Neural progenitor cell (in vitro differentiated cells): ENCODE results near the gene NNMT.

ENCODE experiments used
- EZH2phosphoT487 ChIP-seq: fragments of 200-600 bp; sonication (generic); IDR thresholded peaks from 2 replicates; pipeline ENCODE4 v1.6.1; 2017; ENCODE audit warnings: antibody characterized with exemption
- TF ChIP-seq, protein P1 (sequence below): fragments of 200-600 bp; sonication (generic); IDR thresholded peaks from 2 replicates; pipeline ENCODE4 v1.5.1; 2017; ENCODE audit warnings: antibody characterized with exemption, mild to moderate bottlenecking

GRCh38 chr11:114362326-114362725 lies 66.1 kb downstream of the NNMT start:
- TF ChIP-seq, protein P1, sequence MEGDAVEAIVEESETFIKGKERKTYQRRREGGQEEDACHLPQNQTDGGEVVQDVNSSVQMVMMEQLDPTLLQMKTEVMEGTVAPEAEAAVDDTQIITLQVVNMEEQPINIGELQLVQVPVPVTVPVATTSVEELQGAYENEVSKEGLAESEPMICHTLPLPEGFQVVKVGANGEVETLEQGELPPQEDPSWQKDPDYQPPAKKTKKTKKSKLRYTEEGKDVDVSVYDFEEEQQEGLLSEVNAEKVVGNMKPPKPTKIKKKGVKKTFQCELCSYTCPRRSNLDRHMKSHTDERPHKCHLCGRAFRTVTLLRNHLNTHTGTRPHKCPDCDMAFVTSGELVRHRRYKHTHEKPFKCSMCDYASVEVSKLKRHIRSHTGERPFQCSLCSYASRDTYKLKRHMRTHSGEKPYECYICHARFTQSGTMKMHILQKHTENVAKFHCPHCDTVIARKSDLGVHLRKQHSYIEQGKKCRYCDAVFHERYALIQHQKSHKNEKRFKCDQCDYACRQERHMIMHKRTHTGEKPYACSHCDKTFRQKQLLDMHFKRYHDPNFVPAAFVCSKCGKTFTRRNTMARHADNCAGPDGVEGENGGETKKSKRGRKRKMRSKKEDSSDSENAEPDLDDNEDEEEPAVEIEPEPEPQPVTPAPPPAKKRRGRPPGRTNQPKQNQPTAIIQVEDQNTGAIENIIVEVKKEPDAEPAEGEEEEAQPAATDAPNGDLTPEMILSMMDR, result no peak
- TF ChIP-seq EZH2phosphoT487, result no peak
